ENCODE data around the gene KCNH1.

- TF ChIP-seq CTCF (IDR thresholded peaks at IDR 0.05; ENCODE audit: low read depth, low read length) (no peak), POLR2A (IDR thresholded peaks at IDR 0.05; ENCODE audit: extremely low read depth, insufficient read length) (no peak), MYC (IDR thresholded peaks at IDR 0.05; ENCODE audit: low read depth, low read length) (no peak)
These were observed 228.5 kb downstream of the KCNH1 start for GRCh38 chr1:210905365-210905904.
